Measurements from ENCODE around the gene RNF2. TPM values are rescaled to one million over a fixed set of nuclear protein-coding genes. Genes with fewer than 3 reads are reported as not detected.

Gene RNF2
- total RNA-seq, 1 experiment from 2014 or later, result 75.3 TPM

GRCh38 chr1:185110145-185110544 lies 64.8 kb downstream of the RNF2 start:
- Histone ChIP-seq H4K20me1 (ENCODE audit: control insufficient read depth, insufficient read depth, insufficient read length) (no peaks in the 10 kb centered on the region), H2BK20ac (ENCODE audit: low read depth, low read length, poor library complexity, severe bottlenecking) (no peak overlapping the region), H3K23me2 (ENCODE audit: insufficient read length, low read depth, low read length, poor library complexity, severe bottlenecking) (no peaks in the 10 kb centered on the region), H3K4ac (ENCODE audit: low read depth, low read length) (no peak overlapping the region), H3K56ac (ENCODE audit: insufficient read length, low read depth, low read length) (no peak overlapping the region), H2AK5ac (ENCODE audit: insufficient read length, low read length) (no peak overlapping the region), H3K23ac (ENCODE audit: insufficient read length, low read depth, low read length) (no peak overlapping the region), H2BK5ac (ENCODE audit: insufficient read length, low read length) (no peak overlapping the region), H3K4me2 (ENCODE audit: insufficient read depth, insufficient read length, low read length) (no peak overlapping the region), H2BK120ac (ENCODE audit: low read depth, low read length, poor library complexity, severe bottlenecking) (no peak overlapping the region), H3K9ac (ENCODE audit: extremely low read depth, insufficient read length, low read length) (no peak overlapping the region), H4K8ac (replicated peaks; ENCODE audit: insufficient read length, low read depth, low read length) (no peak overlapping the region), H3T11ph (ENCODE audit: low read length) (no peak overlapping the region), H3K79me2 (ENCODE audit: insufficient read depth, low read length) (no peaks in the 10 kb centered on the region), H3K27ac (ENCODE audit: insufficient read length, low read depth, low read length) (no peak overlapping the region), H3K18ac (ENCODE audit: insufficient read length, low read depth, low read length) (no peak overlapping the region), H4K91ac (ENCODE audit: insufficient read length, low read depth, low read length) (no peak overlapping the region), H2BK12ac (ENCODE audit: insufficient read length, low read depth, low read length) (no peak overlapping the region), H4K5ac (ENCODE audit: insufficient read length, low read depth, low read length) (no peak overlapping the region), H3K14ac (ENCODE audit: insufficient read depth, low read length) (no peak overlapping the region), H3K27me3 (ENCODE audit: insufficient read depth, low read length) (no peaks in the 10 kb centered on the region), H2BK15ac (ENCODE audit: low read depth, low read length) (no peak overlapping the region; the same call in 1 of the 2 replicates), H3K79me1 (ENCODE audit: insufficient read depth, low read depth, low read length, poor library complexity, severe bottlenecking) (no peaks in the 10 kb centered on the region), H3K4me1 (ENCODE audit: insufficient read depth, low read length) (no peaks in the 10 kb centered on the region), H2AFZ (ENCODE audit: low read length) (no peak overlapping the region), H3K9me3 (ENCODE audit: control insufficient read depth, low read depth, low read length) (no peaks in the 10 kb centered on the region)
- H3K27ac Mint-ChIP-seq, result no peak overlapping the region
- DNase-seq, result no peak
- H3K36me3 Mint-ChIP-seq (ENCODE audit: insufficient read depth in 1 of 3, low read depth in 3 of 3), result peaks cover 6 to 13% (median 10%) of the 10 kb centered on the region in 3 experiments; a peak in 5 of 7 replicates
- no peaks in the 10 kb centered on the region; the same call in 1 of the 2 replicates for H3K27me3 Mint-ChIP-seq (ENCODE audit: low read depth)
- no peaks in the 10 kb centered on the region for H3K4me1 Mint-ChIP-seq
- H3K4me3 Mint-ChIP-seq, result no peak overlapping the region
- TF ChIP-seq CTCF (conservative IDR thresholded peaks at IDR 0.05), result no peak
- peaks cover 12 to 17% of the 10 kb centered on the region in 2 experiments for H3K9me3 Mint-ChIP-seq
